ENCODE data around the gene ENOX1.

Gene ENOX1

GRCh38 chr13:43268632-43269031, 518.1 kb downstream of the ENOX1 start:
- DNase-seq, result no peak

DNA sequence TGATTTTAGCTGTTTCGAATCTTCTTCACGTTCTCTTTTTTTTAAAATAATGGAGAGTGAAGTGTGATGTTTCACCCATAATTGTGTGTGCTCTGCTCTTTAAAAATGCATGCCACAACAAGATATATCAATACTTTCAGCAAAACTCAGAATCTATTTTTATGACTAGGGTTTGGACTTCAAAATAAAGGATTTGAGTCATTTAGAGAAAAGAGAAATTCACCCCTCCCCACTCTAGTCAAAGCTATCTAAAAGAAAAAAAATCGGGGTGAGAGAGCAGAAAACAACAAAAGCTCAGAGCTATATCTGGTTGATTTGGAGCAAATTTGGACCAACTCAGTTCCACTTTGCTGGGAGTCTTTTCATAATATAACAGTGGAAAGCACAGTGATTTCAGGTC, 518.9 kb downstream of the ENOX1 start:
- no peak for DNase-seq

- DNase-seq, result no peak
These were observed 519.7 kb downstream of the ENOX1 start for GRCh38 chr13:43266936-43267615.

DNA sequence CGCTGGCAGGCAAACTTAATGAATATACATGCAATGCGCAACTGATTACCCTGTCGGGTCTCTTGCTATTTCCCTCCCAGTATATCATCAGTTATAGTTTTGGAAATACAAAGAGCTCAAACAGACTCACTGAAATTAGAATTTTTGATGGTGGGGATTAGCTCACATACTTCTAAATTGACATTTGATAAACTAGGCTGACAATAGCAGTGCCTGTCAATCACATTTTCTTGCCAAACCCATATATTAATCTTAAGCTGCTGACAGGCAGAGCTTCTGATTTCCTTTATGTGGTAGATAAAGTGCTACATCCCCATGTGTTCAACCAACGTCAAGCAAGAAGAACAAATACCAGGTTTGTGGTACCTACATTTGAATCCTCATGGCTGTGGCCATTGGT, 521.7 kb downstream of the ENOX1 start:
- DNase-seq, result no peak

GRCh38 chr13:43264458-43264857, 522.3 kb downstream of the ENOX1 start:
- no peak for DNase-seq

GRCh38 chr13:43263047-43263446, 523.7 kb downstream of the ENOX1 start:
- no peak for DNase-seq

DNA sequence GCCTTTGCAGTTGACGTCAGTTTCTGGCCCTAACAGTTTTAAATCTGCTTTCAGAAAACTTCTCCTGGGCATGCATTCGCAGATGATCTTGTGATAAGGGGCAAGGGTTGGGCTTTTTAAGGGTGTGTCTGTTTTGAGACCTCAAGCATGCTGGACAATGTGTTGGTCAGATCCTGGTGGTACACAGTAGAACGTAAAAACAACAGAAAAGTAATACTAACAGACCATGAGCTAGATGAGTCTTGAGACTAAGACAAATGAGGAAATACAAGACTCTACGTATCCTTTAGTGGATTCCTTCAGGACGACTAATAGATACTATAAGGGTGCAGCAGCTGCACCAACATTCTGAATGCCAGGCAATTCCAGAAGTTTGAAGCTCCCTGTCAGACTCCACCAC, 525.8 kb downstream of the ENOX1 start:
- no peak for DNase-seq

DNA sequence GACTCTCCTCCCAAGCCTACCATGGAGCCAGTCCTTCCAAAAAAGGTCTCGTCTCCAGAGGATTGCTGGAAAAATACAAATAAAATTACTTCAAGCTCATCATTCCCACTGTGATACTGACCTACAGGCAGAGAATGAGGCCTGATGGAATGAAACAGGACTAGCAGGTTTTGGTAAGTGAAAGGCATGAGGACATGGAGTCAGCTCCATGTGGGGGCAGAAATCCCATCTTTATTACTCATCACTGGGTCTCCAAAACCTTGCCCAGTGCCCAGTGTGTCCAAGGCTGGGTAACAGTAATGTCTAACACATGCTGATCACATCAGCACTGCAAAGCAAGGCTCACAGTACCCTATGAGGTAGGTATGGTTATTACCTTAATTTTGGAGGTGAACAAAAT, 528.0 kb downstream of the ENOX1 start:
- no peak for DNase-seq

DNA sequence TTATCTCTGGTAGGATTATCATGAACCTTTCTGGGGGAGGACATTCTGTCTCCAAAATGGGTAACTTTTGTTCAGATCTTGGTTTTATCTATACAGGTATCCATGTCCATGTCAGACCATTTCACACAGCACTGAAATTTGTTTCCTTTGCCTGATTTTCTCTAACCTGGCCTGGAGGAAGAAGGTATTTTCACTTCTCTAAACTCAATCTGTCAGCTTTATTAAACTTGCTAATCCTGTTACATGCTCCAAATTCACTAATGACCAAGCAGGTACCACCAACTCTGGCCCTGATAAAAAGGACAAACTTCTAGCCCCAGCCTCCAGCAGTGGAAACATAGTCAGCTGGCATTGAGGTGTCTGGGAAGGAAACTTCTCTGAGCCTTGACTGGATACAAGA, 529.0 kb downstream of the ENOX1 start:
- DNase-seq, result no peak

GRCh38 chr13:43251961-43252360, 534.8 kb downstream of the ENOX1 start:
- DNase-seq, result no peak

DNA sequence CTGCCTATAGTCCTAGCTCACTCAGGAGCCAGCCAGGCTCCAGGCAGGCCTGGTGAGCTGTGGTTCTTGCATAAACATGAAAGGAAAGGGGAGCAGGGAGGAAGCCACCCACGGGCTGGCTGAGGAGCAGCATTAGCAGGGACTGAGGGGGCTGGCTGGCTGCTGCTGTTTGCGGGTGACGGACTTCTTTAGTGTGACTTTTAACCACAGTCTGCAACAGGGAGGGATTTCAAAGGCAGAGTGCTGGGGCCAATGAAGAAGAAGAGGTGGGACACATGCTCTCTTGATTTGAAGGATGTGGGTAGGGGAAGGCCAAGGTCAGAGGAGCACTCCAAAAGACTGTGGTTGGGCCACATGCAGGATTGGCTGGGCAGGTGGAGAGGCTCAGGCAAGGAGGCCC, 540.4 kb downstream of the ENOX1 start:
- no peak for DNase-seq

DNA sequence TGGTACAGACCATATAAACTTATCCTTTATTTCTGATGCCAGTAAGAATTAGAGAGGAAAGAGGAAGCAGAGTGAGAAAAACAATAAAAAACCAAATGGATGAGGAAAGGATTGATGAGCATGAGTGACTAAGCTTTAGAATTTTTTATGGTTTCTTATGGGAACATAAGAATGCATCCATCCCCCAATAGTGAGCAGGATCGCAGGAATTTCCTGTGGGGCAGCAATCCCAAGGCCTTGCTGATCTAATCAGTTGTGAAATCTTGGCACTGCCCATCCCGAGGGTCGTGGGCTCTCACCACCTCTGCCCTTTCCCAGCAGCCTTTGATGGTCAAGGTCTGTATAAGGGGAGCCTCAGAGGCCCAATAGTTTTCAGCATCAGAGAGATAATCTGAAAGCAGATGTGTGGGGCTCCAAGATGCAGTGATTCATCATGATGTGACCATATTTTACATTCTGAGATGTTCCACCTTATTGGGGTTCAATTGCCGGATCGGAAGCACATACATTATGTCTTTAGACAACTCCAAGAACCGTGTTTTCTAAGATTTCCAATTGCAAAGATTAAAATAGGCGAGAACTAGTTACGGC, 541.3 kb downstream of the ENOX1 start:
- DNase-seq, result no peak

DNA sequence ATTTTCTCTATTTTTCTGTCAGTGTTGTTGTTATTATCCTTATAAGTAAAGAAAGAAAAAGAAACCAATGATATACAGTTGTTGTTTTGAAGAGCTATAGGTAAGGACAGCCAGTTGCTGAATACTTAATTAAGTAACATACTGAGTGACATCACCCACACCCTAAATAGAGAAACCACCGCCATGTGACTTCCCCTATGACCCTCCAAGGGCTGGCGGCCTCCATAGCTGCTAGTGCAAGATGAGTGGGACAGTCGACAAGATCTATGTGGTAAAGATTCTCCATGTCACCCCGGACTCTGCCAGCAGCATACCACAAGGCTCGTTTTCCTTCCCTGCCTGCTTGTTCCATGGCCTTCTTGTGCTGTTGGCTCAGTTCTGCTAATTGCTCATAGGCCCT, 542.3 kb downstream of the ENOX1 start:
- no peak for DNase-seq

DNA sequence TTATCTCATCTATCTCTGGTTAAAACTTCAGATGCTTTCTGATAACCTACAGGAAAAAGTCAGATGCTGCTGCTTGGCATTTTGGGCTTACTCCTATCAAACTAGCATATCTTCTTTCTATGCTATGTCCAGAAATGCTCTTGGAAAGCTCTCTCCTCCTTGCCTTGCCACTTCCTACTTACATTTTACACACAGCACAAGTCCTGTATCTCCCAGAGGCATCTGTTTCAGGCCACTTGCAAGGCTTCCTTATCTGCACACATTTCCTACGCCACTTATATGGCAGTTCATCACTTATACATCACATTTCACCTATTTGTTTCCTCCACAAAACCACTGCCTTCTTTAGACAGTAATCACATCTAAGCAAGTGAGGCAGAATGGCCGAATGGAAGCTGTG, 543.1 kb downstream of the ENOX1 start:
- no peak for DNase-seq

GRCh38 chr13:43242040-43242439, 544.7 kb downstream of the ENOX1 start:
- no peak for DNase-seq

- no peak for DNase-seq
These were observed 546.5 kb downstream of the ENOX1 start for GRCh38 chr13:43240278-43240677.

DNA sequence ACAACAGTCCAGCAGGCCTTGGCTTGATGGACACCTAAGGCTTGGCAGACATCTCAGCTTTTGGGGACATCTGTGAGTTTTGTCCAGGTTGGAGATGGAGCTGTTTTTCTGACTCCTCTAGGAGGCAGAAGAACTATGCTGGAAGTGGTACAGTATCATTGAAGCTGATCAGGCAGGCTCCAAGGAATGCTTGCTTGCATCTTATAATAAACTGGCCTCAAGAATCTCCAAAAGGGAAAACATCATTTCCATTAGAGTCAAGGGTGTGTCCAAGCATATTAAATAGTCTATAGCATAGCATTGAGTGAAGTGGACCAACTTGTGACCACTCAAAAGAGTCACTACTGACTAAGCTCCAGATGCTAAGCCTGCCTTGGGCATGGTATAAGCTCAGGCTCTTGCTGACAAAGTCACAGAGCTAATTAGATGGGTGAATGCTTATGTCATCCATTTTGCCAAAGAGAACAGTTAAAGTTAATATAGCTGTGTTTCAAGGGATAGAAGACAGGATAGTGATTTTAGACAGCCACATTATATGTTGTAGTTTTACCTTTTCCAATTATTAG, 547.4 kb downstream of the ENOX1 start:
- DNase-seq, result no peak

- no peak for DNase-seq
These were observed 548.3 kb downstream of the ENOX1 start for GRCh38 chr13:43238341-43239083.

GRCh38 chr13:43237616-43238015, 549.2 kb downstream of the ENOX1 start:
- no peak for DNase-seq

GRCh38 chr13:43235028-43235427, 551.7 kb downstream of the ENOX1 start:
- no peak for DNase-seq

DNA sequence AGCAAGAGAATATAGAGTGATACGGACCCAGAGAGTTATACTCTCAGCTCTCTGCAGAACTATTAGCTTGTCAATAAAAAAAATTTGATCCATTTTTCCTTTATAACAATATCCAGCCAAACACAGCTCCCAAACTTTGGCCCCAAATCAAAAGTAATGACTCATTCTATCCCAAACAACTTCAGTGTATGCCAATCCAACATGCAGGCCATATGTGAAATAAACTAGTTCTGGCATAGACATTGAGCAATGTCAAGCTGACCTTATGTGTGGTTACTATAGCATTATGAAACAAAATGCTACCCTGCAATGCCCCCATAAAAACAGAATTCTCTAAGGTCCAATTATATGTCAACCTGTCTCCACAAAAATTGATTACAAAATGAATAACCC, 553.9 kb downstream of the ENOX1 start:
- no peak for DNase-seq

GRCh38 chr13:43232144-43232872, 554.5 kb downstream of the ENOX1 start:
- DNase-seq, result no peak

DNA sequence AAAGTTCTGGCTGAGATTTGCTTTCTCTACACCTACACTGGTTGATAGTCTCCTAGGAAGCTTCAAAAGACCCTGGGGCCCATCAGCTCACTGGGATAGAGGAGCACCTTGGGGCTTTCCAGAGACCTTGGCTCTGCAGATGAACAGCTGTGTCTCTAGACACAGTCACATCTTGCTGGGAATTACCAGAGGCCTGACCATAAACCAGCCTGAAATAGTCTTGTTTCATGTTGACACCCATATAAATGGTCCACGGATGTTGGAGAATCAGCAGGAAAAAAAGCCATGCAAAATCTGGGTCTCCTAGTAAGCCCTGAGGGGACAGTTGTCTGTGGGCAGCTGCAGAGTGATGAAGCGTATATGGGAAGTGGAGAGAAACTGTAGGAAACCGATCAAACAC, 555.8 kb downstream of the ENOX1 start:
- DNase-seq, result no peak
